HPDE6-E6E7 (cell line): ENCODE data around the gene TGM3.

Experiments
- DNase-seq: peaks from one replicate; pipeline ENCODE4 v3.0.0; 2011; ENCODE audit warnings: missing footprints; ENCODE audit errors: extremely low spot score

Gene TGM3

DNA sequence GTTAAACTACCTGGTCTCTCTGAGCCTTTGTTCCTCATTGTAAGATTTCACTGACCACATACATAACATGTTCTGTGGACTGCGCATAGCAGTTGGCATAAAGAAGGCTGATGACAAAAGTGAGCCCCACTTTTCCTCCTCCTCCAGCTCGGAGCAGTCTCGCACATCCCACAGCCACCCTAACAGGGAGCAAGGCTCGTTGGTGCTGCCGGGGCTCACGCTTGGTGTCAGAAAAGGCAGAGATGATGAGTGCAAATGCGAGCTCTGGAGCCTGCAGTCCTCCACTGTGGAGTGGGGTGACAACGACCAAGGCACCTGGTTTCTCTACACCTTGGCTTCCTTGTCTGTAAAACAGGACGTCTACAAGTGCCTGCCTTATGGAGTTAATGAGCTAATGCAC is 9.7 kb downstream of the TGM3 start:
- no peak for DNase-seq

DNA sequence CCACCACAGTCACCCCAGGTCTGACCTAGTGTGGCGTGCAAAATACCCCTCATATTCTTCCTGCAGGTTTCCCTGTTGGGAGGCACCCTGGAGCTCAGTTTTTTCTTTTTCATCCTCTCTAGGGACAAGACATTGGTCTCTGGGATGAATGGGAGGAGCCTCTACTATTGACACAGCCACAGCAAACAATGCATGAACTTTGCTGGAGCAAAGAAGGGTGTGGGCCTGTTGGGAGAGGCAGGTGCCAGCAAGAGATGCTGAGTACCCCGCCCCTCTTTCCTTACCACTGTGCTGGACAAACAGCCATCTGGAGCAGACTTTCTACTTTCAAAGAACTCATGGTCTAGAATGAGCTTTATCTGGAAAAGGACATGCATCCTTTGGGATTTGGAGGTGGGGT is 10.1 kb downstream of the TGM3 start:
- no peak for DNase-seq

DNA sequence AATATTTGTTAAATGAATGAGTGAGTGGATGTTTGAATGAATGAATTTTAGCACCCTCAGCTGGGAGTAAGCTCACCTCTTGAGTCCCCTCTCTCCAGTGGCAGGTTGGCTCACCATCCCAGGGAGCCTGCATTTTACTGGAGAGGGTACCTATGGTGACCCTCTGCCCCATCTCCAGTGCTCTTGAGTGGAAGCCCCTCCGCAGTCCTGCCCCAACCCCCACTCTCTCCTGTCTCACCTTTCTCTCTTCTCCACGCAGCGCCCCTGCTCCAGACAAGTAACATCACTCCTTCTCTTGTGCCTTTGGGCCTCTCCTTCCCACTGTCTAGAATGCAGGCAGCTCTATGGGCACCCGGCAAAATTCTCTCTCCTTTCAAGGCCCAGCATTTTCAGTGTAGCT is 11.3 kb downstream of the TGM3 start:
- DNase-seq, result no peak

DNA sequence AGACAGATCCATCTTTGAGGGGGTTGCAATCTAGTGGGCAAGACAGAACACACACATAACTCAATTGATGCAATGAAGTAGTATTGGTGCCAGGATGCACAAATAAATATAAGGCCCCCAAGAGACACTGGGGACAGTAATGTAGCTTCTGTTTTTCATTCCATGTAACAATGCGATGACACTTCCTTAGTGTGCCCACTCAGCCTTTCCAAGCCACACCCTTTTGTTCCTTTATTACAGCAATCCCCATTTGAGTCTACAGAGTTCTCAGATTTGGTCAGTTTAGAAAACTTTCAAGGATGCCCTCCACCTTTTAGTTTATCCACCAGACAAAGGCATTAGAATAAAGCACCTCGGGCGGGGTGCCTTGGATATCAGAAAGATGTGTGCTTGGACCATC is 15.5 kb downstream of the TGM3 start:
- no peak for DNase-seq

DNA sequence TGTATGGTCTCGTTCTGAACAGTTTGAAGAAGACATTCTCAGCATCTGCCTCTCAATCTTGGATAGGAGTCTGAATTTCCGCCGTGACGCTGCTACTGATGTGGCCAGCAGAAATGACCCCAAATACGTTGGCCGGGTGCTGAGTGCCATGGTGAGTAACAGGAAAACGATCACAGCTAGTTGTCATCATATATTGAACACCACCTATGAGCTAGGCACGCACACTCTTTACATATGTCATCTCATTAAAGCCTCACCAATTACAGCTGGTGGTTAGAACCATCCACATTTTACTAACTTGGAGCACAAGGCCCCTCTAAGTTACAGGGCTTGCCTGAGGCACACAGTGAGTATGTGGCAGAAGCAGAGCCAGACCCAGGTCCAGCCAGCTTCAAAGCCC is 17.1 kb downstream of the TGM3 start:
- no peak for DNase-seq

DNA sequence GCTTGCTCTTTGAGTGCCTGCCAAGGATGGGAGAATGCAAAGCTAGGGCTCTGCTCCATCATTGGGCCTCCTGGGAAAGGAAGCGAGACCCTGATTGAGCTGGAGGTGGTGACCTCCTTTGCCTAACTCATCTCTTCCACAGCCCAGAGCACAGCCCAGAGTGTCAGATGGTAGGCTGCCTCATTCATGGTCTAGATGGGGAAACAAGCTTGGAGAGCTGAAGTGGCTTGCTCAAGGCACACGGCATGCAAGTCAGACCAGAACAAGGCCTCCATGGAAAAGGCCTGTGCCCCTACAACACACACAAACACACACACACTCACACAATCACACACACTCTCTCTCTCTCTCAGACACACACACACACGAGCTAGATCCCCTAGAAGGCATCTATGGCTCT is 17.5 kb downstream of the TGM3 start:
- DNase-seq, result no peak

DNA sequence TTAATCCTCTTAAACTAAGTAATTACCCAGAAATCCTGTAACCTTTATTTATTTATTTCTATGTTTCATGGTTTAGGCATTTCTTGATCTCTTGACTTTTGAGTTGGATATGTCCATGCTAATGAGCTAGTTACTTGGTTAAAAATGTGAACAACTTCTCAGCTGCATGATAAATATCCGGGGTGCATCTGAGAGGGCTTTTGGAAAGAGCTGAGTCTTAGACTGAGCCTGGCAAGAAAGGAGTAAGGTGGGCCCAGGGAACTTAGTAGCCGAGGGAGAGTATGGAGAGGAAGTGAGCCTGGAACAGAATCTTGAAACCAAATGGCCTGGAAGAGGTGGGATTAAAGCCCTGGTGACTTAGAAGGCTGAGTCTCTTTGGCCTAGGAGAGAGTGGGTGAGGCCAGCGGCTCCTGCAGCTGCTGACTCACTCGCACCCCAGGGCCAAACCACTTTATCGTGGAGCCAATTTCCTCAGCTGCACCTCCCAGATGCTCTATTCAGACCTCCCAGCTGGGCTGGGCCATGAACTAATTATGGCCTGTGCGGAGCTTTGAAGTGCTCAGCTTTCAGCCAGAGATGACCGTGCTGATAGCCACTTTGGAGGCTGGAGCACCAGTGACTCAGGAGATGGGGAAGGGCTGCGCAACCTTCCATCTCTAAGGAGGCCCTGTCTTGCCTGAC is 19.1 kb downstream of the TGM3 start:
- DNase-seq, result peak; percentile 69

DNA sequence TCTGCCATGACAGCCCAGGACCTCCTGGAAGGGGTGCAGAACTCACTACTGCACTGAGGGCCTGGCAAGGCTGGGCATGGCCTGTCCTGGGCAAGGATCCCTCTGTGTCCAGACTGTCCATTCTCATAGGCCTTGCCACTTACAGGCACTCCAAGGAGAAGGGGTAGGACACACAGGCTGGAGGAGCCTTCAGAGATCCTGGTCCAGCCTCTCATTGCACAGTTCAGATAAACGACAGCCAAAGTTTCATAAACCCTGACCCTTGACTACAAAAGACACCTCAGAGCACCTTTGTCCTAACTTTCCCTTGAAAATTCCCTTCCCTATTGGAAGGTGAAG is 19.6 kb downstream of the TGM3 start:
- no peak for DNase-seq

DNA sequence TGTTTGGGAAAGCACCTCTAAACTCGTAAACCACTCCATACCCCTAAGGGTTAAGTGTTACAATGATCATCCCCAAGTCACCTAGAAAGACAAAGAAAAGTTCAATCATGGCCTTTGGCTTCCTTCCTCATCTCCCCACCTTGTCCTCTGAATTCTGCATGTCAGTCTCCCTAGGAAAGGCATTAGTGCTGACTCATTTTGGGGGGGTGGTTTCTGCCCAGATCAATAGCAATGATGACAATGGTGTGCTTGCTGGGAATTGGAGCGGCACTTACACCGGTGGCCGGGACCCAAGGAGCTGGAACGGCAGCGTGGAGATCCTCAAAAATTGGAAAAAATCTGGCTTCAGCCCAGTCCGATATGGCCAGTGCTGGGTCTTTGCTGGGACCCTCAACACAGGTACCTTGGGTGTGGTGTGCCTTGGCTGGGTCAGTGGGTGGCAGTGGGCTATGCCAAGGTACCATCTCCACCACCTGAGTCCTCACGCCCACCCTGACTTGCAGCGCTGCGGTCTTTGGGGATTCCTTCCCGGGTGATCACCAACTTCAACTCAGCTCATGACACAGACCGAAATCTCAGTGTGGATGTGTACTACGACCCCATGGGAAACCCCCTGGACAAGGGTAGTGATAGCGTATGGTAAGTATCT is 21.2 kb downstream of the TGM3 start:
- no peak for DNase-seq

DNA sequence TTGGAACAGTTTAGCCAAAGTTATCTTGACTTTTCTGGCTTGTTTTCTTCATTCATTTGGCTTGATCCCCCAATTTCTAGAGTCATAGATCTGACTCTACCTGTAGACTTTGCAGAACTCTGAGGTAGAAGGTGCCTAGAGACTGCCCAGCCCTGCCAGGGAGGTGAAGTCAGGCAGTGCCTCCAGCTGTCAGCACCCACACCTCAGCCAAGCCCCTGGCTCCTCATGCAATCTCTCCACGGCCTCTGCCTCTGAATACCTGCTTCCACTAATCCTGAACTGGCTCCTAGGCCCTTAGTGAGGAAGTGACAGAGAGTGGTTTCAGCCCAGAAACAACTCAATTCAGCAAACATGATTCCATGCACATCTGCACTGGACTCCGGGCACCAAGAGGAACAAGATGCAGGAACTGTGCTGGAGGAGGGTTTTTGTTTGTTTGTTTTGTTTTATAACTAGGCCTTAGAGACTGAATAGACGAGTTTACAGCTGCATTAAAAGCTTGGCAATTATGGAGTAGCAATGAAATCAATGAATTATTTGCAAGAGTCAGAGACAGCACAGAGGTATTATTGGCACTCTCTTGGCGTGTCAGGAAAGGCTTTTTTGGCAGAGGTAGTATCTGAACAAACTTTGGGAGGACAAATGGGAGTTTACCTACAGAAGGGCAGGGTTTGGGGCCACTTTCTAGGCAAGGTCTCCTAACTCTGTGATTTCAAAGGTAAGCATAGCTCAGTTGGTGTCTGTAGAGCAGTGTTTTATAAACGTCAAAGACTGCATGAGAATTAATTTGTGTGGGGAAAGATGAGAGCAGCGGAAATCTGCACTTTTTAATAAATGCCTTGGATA is 25.2 kb downstream of the TGM3 start:
- no peak for DNase-seq

DNA sequence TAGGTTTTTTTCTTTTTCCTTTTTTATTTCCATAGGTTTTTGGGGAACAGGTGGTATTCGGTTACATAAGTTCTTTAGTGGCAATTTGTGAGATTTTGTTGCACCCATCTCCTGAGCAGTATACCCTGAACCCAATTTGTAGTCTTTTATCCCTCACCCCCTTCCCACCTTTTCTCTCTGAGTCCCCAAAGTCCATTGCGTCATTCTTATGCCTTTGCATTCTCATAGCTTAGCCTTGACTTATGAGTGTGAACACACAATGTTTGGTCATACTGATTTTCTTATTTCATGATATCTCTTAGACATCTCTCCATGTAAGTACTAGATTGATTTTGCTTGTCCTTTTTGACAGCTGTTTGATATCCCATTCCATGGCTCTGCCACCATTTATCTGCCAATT is 27.2 kb downstream of the TGM3 start:
- DNase-seq, result no peak

DNA sequence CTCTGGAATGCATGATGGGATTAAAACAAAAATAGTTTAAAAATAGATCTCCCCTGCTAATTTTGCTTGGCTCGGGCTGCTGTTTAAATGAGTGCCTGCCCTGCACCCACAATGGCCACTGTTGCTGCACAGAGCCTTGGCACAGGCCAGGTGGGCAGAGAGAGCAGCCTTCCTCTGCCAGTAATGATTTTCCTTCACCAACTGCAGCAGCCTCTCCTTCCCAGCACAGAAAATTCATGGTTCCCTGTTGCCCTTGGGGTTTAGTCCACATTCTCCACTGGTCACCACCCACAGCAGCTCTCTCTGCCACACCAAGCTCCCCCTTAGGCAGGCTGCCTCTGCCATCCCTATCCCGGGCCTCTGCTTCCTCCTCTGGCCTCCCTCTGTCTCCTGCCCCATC is 30.2 kb downstream of the TGM3 start:
- DNase-seq, result no peak

DNA sequence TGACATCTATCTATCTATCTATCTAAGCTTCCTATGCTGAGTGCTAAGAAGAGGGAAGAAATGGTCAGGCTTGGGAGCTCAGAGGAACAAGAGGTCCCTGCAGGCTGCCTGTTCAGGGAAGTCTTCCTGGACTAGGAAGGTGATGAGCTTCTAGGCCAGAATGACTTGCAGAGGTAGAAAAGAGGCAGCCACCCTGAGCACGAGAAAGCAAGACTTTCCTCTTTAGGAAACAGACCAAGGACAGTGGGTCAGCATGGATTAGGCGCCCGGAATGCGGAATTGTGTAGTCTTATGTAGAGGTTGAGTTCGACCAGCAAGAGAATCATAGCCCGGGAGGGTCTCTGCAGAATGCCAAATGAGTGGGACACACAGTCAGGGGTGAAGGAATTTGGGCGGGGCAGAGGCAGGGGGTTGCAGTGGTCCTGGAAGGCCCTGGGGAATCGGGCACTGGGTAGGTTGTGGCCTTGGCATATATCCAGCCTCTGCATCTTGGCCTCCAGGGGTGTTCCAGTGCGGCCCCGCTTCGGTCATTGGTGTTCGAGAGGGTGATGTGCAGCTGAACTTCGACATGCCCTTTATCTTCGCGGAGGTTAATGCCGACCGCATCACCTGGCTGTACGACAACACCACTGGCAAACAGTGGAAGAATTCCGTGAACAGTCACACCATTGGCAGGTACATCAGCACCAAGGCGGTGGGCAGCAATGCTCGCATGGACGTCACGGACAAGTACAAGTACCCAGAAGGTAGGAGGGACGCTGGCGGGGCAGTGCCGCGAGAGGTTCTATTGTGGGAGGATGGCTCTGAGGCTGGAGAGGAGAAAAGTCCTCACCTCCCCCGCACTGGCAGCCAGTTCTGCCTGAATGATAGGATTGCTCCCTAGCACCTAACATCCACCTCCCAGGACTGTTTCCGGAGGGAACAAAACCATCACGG is 32.1 kb downstream of the TGM3 start:
- DNase-seq, result no peak

DNA sequence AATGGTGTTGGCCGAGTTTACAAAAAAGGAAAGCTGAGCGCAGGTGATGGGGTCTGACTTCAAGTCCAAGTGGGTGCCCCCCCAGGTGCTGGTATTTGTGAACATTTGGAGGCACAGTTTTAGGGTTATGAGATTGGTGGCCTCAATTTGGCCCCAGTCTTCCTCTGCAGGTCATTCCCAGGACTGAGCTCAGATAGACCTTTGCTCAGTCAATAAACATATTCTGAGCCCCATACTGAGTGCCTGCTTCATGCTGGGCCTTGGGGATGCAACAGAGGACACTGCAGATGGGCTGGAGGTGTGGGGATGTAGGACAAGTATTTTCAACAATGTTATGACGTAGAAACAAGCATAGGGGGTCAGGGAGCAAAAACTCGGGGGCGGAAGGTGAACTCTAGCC is 33.5 kb downstream of the TGM3 start:
- no peak for DNase-seq

DNA sequence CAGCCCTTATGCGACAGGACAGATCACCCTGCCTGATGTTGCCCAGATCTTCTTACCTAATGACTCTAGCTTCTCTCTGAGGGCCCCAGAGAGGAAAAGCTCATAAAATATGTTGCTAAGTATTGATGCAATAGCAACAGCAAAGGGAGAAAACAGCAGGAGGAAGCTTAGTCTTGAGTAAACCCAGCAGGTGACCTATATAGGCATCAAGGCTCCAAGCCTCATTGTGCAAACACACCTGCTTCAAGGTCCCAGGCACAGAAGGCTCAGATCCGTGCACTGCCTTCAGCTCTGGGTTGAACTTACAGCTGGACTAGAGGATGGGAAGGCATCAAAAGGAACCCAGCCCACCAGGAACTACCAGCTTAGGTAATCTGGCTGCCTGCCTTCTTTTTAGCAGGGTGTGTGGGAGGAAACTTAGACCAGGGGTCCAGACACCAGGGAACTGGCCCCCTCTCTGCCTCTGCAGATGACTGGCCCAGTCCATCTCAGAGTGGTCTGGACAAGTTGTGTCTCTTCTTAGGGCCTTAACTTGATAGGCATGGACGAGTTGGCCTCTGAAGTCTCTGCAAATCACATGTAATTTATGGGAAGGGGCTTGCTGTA is 34.4 kb downstream of the TGM3 start:
- no peak for DNase-seq

DNA sequence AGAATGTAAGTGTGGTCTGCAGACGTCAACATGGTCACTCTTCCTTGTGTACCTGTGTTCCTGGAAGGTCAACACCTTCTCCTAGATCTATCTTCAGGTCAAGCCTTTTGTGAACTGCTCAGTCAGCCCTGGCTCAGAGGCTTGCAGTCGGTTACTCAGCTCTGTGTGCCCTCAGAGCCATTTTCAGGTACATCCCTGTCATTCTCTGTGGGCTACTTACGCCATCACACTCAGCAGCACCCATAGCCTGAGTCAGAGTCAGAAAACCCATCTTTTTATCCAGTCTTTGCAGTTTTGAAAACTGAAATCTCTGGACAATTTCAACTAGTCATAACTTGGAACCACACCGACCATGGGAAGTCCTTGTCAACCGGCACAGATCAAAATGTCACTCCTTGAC is 35.3 kb downstream of the TGM3 start:
- no peak for DNase-seq

DNA sequence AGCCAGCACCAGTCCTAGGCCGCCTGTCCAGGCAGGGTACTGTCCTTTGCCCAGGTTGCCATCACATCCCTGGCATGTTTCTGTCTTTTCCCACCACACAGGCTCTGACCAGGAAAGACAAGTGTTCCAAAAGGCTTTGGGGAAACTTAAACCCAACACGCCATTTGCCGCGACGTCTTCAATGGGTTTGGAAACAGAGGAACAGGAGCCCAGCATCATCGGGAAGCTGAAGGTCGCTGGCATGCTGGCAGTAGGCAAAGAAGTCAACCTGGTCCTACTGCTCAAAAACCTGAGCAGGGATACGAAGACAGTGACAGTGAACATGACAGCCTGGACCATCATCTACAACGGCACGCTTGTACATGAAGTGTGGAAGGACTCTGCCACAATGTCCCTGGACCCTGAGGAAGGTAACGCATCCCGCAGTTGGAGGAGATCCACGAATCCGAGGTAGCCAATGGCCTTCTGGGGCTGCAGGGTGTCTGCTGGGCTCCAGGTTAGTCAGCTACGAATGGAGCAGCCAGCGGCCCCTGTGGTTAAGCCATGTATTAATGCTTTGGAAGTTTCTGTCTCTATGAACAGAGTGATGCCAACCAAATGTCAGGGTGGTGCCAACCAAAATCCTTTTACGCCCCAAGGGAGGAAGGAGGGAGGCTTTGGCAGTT is 36.2 kb downstream of the TGM3 start:
- DNase-seq, result no peak

DNA sequence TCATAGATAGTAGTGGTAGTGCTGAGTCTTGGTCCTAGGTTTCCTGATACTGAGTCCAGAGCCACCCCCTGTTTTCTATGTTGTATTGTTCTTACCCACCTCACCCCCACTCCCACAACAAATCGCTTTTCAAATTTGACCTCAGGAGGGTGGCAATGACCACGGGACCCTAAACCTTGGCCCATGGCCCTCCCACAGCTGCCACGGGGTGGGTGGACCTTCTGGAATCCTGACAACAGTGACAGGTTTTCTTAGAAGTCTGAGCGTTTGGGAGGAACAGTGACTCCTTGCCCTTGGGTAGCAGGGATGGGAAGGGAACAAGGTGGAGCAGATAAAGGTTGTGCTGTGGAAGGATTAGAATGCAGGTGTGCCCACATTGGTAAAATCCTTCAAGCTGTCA is 36.9 kb downstream of the TGM3 start:
- DNase-seq, result no peak

DNA sequence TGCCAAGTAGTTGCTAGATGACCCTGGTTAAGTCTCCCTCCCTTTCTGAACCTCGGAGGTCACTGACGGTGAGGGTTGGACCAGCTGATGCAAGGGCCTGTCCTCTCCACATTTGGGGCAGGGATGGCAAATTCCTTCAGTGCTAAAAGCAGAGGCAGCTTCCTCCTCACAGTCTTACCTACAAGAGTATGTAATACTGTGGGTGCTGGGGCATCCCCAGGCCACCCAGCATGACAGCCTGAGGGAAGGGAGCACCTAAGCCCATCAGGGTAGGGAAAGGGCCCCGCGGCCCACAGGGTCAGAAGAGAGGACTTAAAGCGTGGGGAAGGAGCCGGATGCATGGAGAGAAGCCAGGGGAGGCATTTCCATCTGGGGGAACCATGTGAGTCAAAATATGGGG is 38.0 kb downstream of the TGM3 start:
- DNase-seq, result no peak

DNA sequence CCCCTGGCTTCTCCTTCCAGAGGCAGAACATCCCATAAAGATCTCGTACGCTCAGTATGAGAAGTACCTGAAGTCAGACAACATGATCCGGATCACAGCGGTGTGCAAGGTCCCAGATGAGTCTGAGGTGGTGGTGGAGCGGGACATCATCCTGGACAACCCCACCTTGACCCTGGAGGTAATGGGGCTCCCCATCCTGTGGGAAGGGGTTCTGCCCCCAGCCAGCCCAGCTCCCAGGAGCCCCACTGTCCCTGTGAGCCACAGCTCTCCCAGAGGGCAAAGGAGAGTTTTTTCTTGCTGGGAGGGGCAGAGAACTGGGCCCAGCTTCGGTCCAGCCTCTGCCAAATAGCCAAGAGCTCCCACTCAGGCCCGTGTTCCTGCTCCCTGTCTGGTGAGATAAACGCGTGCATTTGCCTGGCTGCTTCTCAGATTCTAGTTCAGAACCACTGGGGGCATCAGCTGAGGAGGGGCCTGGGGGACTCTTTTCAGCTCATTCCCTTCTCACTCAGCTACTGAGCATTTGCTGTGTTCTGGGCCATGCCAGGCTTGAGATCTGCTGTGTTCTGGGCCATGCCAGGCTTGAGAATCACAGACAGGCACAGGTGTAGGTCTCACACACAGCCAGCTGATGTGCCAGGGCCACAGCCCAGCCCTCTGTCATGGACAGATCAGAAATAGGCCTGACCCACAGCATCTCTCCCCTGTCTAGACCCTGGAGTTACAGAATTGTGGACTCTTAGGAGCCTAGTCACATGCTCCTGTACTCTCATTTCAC is 39.5 kb downstream of the TGM3 start:
- no peak for DNase-seq
